ENCODE data around the gene RHBDL1. TPM values are rescaled to one million over a fixed set of nuclear protein-coding genes. Genes with fewer than 3 reads are reported as not detected.

RHBDL1 gene
- total and polyA plus RNA-seq, 10 of the 15 experiments (the other 5 are each of a cell fraction or from before 2014, with no cell fraction given), result 0.04 to 1.3 (median 0.65) TPM; not detected in 5

DNA sequence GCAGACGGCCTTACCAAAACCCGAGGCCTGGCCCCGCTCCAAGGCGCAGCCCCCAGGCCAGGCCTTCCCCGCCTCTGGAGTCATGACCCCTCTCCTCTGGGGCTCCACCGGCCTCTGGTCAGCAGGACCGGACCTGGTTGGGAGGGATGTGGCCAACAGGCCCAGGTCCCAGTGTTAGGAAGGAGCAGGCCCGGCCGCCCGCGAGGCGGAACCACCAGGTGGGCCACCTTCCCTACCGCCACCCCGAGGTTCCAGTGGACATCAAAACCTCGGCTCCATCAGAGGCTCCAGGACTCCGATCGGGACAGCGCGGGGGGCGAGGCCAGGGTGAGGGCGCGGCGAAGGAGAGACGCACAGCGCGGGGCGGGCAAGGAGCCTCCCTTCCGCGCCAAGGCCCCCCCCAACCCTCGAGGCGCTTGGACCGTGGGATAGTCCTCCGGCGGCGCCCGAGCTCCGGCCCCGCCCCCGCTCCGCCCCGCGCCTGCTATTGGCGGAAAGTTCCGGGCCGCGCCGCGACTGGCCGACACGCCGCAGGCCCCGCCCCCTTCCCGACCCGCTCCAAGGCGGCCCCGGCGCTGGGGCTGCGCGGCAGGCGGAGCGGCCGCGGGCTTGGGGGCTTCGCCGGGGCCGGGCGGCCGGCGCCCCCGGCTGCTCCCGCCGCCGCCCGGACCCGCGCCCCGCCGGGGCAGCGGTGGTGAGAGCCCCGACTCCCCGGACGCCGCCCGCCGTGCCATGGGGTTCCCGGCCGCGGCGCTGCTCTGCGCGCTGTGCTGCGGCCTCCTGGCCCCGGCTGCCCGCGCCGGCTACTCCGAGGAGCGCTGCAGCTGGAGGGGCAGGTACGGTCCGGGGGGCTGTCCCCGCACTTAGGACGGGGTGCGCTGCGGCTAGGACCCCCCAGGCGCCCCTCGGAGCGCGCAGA is 39.3 kb downstream of the RHBDL1 start, which contains the start of gene METRN:
Gene METRN (plus strand): TSS at position 561 of the 919 bp plus-strand sequence. CDS start 172 bp downstream, at position 733.
- peak within 1 kb of the TSS; percentile 82 for H3K4me2 ChIP-seq (ENCODE audit: control insufficient read depth, insufficient read depth)
- H3K4me3 ChIP-seq, result peak within 1 kb of the TSS; percentile 58
- POLR2A ChIA-PET, result interaction anchor here (1.6 to 2.4 kb wide), 2 partner anchors 20 to 74 kb away, joined by 4 to 7 read pairs; partner anchors contain the start of genes CHTF18 and RPUSD1
- no peaks in the 10 kb centered on the region for H3K36me3 ChIP-seq (ENCODE audit: control insufficient read depth in 2 of 2, insufficient read depth in 2 of 2, low read length in 1 of 2)
- no peaks in the 10 kb centered on the region for H3K9me3 ChIP-seq (replicated peaks; ENCODE audit: control insufficient read depth, insufficient read depth, low read length)
- in situ Hi-C loops (cut with MboI), result loop anchor here (5.0 kb wide), 1 partner anchor 72 kb away; the partner anchor contains the start of genes CHTF18 and RPUSD1
- no TSS peak for BruUV-seq (replicated peaks)
- no peak for DNase-seq (ENCODE audit: low read depth, low spot score)
- SMC1A ChIA-PET (ENCODE audit: uncharacterized antibody, unreplicated experiment), result interaction anchor here (1.0 kb wide), 2 partner anchors 11 to 23 kb away, joined by 3 read pairs; partner anchors contain the start of gene CCDC78
- RAD21 ChIA-PET (ENCODE audit: unreplicated experiment), result interaction anchor here (1.5 kb wide), 1 partner anchor 70 kb away, joined by 5 read pairs; no protein-coding TSS in a partner anchor
- no peaks in the 10 kb centered on the region for H3K27me3 ChIP-seq (replicated peaks in 1 of 2; ENCODE audit: control insufficient read depth in 2 of 2, insufficient read depth in 2 of 2, low read length in 1 of 2)
- H2AFZ ChIP-seq (ENCODE audit: control insufficient read depth, low read depth, low read length), result peak within 1 kb of the TSS; percentile 63
- TF ChIP-seq EGR1 (IDR thresholded peaks at IDR 0.05; ENCODE audit: borderline replicate concordance in 1 of 2, low read depth in 2 of 2, low read length in 2 of 2) (peak in 1 of 2 experiments; percentile 58; a peak in 2 of 3 replicates), ATF7 (IDR thresholded peaks at IDR 0.05; ENCODE audit: low read depth) (no peak), NFYB (IDR thresholded peaks at IDR 0.05; ENCODE audit: insufficient read depth, low read depth, low read length) (peak; percentile 92), POLR2A (IDR thresholded peaks at IDR 0.05; ENCODE audit: low read depth, low read length) (peak; percentile 55; the same call in 1 of the 2 replicates), SP1 (IDR thresholded peaks at IDR 0.05; ENCODE audit: low read depth, low read length) (peak; percentile 75)
- TF ChIP-seq, protein P1, sequence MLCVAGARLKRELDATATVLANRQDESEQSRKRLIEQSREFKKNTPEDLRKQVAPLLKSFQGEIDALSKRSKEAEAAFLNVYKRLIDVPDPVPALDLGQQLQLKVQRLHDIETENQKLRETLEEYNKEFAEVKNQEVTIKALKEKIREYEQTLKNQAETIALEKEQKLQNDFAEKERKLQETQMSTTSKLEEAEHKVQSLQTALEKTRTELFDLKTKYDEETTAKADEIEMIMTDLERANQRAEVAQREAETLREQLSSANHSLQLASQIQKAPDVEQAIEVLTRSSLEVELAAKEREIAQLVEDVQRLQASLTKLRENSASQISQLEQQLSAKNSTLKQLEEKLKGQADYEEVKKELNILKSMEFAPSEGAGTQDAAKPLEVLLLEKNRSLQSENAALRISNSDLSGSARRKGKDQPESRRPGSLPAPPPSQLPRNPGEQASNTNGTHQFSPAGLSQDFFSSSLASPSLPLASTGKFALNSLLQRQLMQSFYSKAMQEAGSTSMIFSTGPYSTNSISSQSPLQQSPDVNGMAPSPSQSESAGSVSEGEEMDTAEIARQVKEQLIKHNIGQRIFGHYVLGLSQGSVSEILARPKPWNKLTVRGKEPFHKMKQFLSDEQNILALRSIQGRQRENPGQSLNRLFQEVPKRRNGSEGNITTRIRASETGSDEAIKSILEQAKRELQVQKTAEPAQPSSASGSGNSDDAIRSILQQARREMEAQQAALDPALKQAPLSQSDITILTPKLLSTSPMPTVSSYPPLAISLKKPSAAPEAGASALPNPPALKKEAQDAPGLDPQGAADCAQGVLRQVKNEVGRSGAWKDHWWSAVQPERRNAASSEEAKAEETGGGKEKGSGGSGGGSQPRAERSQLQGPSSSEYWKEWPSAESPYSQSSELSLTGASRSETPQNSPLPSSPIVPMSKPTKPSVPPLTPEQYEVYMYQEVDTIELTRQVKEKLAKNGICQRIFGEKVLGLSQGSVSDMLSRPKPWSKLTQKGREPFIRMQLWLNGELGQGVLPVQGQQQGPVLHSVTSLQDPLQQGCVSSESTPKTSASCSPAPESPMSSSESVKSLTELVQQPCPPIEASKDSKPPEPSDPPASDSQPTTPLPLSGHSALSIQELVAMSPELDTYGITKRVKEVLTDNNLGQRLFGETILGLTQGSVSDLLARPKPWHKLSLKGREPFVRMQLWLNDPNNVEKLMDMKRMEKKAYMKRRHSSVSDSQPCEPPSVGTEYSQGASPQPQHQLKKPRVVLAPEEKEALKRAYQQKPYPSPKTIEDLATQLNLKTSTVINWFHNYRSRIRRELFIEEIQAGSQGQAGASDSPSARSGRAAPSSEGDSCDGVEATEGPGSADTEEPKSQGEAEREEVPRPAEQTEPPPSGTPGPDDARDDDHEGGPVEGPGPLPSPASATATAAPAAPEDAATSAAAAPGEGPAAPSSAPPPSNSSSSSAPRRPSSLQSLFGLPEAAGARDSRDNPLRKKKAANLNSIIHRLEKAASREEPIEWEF (IDR thresholded peaks at IDR 0.05; ENCODE audit: insufficient replicate concordance, low read depth, low read length), result no peak
- H3K27ac ChIP-seq (ENCODE audit: control insufficient read depth, insufficient read depth), result no peak within 1 kb of the TSS
- 0 out of 2 replicates have a peak, but pooled peaks cover 2% of the 10 kb centered on the region for H4K20me1 ChIP-seq (ENCODE audit: control insufficient read depth, insufficient read depth)
- CTCF ChIA-PET, result interaction anchor here (1.9 to 2.2 kb wide), 3 partner anchors 23 to 70 kb away, joined by 5 to 9 read pairs (median 6); partner anchors contain the start of gene CIAO3
- FAIRE-seq, result no peak
- 14% methylated on average over 55 of the region's 108 CpGs for WGBS (ENCODE audit: insufficient coverage, insufficient replicate concordance, low lambda C conversion rate, missing lambda C conversion rate)
- intact Hi-C loops (cut with micrococcal nuclease; ENCODE audit: unreplicated experiment), result no loop called here
- no peak within 1 kb of the TSS for H3K9ac ChIP-seq (ENCODE audit: control insufficient read depth, insufficient read depth, low read length)
- ATAC-seq, result peak; percentile 88
- H3K4me1 ChIP-seq (ENCODE audit: control insufficient read depth, insufficient read depth, low read length), result peaks cover 7% of the 10 kb centered on the region
- H3K79me2 ChIP-seq (ENCODE audit: control insufficient read depth, insufficient read depth, low read length), result no peaks in the 10 kb centered on the region
